GM08714 (cell line): ENCODE measurements around the gene MTMR3.
"Not testable (repeated sequence)": the region's sequence is repeated elsewhere in the genome, so short reads cannot be mapped to it uniquely, and the experiment has no call there.

Experiments used
- H3K4me3 ChIP-seq: fragments of 200-500 bp; sonication (Bioruptor generic); 2 replicates; pipeline ENCODE4 v1.5.1; 2014; ENCODE audit warnings: mild to moderate bottlenecking, low read length, inconsistent platforms
- ZNF274 ChIP-seq: IDR thresholded peaks from 2 replicates; pipeline ENCODE4 v1.6.1; 2012; ENCODE audit warnings: mild to moderate bottlenecking, low read depth, low read length

The MTMR3 gene

DNA sequence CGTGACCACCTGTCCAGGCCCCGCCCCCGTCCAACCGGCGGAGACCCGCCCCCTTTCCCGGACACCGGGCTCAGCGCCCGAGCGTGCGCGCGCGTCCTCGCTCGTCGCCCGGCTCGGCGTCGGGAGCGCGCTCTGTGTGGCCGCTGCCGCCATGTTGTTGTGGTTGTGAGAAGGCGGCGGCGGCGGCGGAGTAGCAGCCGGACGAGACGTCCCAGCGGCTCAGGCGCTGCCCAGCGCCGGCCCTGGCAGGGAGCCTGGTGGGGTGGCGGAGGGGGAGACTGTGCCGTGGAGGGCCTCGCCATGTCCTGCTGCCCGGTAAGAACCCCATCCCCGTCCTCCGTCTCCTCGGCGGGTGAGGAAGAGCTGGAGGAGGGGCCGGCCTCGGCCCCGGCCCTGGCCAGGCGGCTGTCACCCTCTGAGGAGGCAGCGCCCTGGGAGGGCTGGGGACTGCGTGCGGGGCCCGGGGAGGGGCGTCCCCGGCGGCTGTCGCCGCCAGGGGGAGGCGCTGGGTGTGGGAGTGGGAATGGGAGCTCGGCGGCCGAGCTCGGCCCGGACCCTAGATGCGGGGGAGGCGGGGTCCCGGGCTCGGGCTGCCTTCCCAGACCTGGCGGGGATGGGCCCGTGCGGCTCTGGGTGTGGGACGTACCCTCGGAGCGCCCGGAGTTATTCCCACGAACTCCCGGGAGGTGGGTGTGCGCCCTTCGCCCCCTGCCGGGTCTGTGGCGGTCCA lies at the start of gene MTMR3:
MTMR3 (plus strand) TSS at position 130 of the 730 bp plus-strand sequence. CDS start 87,886 bp downstream, outside the sequence.
- no peak for TF ChIP-seq ZNF274
- peak within 1 kb of the TSS; percentile 85 for H3K4me3 ChIP-seq

GRCh38 chr22:29833392-29833965 lies 49.5 kb upstream of the MTMR3 start:
- TF ChIP-seq ZNF274 = no peak
- H3K4me3 ChIP-seq = no peak overlapping the region

- no peak for TF ChIP-seq ZNF274
- H3K4me3 ChIP-seq = no peak overlapping the region
These were observed 48.9 kb upstream of the MTMR3 start for GRCh38 chr22:29834046-29834445.

- peak overlapping the region; percentile 96; the same call in 1 of the 2 replicates for H3K4me3 ChIP-seq
These were observed 46.1 kb upstream of the MTMR3 start for GRCh38 chr22:29836791-29837370.

GRCh38 chr22:29837741-29838598 lies 45.0 kb upstream of the MTMR3 start, which contains the start of gene ASCC2:
ASCC2 (minus strand) TSS chr22:29838274; CDS start chr22:29832325, 5,949 bp downstream.
- H3K4me3 ChIP-seq = peak within 1 kb of the TSS; percentile 96
- TF ChIP-seq ZNF274 = no peak

GRCh38 chr22:29838599-29838956 lies 44.4 kb upstream of the MTMR3 start:
- H3K4me3 ChIP-seq = peak overlapping the region; percentile 65

GRCh38 chr22:29839039-29839438 lies 43.9 kb upstream of the MTMR3 start:
- H3K4me3 ChIP-seq = no peak overlapping the region
- no peak for TF ChIP-seq ZNF274

More at GRCh38 chr22:29838599-29838956, 44.4 kb upstream of the MTMR3 start:
- TF ChIP-seq ZNF274 = no peak

DNA sequence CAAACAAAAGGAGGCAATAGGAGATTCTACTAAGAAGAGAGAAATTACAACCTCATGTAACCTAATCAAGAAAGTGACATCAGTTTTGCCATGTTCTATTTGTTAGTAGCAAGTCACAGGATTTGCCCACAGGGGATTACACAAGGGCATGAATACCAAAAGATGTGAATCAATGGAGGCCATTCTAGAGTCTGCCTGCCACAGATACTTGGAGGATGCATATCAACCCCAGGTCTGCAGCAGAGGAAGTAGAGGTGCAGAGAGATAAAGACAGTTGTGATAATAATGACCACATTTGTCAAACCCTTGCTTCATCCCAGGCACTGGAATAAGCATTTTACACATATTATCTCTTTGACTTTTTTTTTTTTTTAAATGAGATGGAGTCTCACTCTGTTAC lies 42.5 kb upstream of the MTMR3 start:
- no peak for TF ChIP-seq ZNF274

DNA sequence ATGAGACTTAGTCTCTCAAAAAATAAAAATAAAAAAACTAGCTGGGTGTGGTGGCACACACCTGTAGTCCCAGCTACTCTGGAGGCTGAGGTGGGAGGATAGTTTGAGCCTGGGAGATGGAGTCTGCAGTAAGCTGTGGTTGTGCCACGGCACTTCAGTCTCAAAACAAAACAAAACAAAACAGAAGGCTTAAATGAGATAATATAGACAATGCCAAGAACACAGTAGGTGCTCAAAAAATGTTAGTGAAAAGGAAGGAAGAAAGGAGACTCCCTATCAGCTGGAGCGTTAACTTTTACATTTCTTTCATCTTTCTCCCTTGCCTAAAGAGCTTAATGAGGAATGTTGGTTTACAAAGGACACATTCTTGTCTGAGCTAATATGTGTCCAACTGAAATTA lies 40.8 kb upstream of the MTMR3 start:
- H3K4me3 ChIP-seq = no peak overlapping the region
- no peak for TF ChIP-seq ZNF274

More for the DNA sequence above, 42.5 kb upstream of the MTMR3 start:
- H3K4me3 ChIP-seq = no peak overlapping the region

DNA sequence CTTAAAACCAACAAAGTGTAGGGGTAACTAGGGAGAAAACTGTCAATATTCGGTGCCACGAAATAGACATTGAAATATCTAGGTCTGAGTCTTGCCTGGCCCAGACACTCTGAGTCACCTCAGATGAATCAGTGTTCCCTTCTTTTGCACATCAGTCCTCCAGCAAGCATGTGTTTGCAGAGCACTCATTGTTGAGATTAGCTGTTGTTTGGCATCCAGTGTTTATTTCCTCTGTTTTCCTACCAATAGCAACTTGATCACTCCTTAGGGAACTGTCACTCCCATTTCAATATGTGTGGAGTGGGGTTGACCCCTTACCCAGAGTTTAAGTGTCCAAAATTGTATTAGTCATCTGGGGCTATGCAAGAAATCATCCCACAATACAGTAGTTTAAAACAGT lies 40.2 kb upstream of the MTMR3 start:
- no peak overlapping the region for H3K4me3 ChIP-seq
- TF ChIP-seq ZNF274 = no peak

- no peak overlapping the region for H3K4me3 ChIP-seq
- TF ChIP-seq ZNF274 = no peak
These were observed 36.7 kb upstream of the MTMR3 start for GRCh38 chr22:29846290-29846689.

GRCh38 chr22:29848111-29848510 lies 34.9 kb upstream of the MTMR3 start:
- H3K4me3 ChIP-seq = no peak overlapping the region
- TF ChIP-seq ZNF274 = no peak

DNA sequence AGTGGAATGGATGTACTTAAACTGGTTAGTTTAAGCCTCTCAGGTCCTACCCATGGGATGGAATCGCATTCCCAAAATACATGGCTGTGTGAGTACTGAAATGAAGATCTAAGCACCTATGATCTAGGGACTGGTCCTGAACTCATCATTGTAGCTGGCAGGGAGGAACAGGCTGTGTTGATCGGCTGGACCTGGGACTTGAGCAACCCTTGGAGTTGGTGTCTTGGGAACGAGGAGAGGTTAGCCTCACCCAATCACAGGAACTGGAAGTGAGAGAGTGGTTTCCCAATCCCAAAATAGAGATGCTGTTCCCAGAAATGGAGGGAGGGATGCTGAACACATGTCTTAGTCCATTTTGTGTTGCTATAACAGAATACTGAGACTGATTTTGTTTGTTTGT lies 28.5 kb upstream of the MTMR3 start:
- no peak overlapping the region for H3K4me3 ChIP-seq
- no peak for TF ChIP-seq ZNF274

- H3K4me3 ChIP-seq = no peak overlapping the region
- TF ChIP-seq ZNF274 = no peak
These were observed 27.3 kb upstream of the MTMR3 start for GRCh38 chr22:29855611-29856181.

DNA sequence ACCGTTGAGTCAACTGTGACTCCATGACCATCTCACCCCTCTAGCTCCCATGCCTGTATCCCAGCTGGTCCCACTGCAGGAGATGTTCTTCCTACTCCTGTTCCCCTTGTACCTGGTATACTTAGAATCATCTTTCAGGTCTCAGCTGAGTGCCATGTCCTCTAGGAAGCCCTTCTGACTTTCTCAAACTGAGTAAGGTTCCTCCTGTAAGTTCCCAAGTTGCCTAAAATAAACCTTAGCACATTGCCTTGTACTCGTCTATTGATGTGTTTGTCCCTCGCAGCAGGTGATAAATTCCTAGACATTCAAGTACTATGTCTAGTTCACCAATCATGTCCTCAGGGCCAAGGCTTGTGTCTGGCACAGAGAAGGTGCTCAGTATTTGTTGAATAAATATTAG lies 26.5 kb upstream of the MTMR3 start:
- no peak overlapping the region for H3K4me3 ChIP-seq
- TF ChIP-seq ZNF274 = no peak

DNA sequence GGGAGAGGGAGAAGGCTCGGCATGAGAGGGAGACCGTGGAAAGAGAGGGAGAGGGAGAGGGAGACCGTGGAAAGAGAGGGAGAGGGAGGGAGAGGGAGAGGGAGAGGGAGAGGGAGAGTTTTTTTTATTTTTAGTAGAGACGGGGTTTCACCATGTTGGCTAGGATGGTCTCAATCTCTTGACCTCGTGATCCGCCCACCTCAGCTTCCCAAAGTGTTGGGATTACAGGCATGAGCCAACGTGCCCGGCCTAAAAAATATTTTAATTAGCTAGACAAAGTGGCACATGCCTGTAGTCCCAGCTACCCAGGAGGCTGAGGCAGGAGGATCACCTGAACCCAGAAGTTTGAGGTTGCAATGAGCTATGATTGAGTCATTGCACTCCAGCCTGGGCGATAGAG lies 23.9 kb upstream of the MTMR3 start:
- not testable (repeated sequence) for H3K4me3 ChIP-seq
